K562 (cell line): ENCODE results near the gene HMX1. TPM values are rescaled to one million over a fixed set of nuclear protein-coding genes. Genes with fewer than 3 reads are reported as not detected.

Experiments
- ATAC-seq: fragments of 200-7000 bp; cut with Tn5 transposase; 3 replicates; pipeline ENCODE4 v1.9.1; 2020; ENCODE audit warnings: moderate library complexity
- BruUV-seq: library from RNA; stranded (reverse); fragments of 400-500 nt; replicated peaks from 2 replicates; lab custom pipeline; 2021; lab: Mats Ljungman, UMichigan
- CTCF ChIA-PET: fragments of 300-600 bp; formaldehyde crosslinking; extraction: SDS; loops from one replicate; lab custom pipeline; 2021; ENCODE audit warnings: low intra/inter-chr PET ratio; lab: Yijun Ruan, JAX
- POLR2A ChIA-PET: fragments of 300-600, 350-650 bp; sonication (Branson Sonifier 250); formaldehyde crosslinking; extraction: SDS; loops from one replicate; lab custom pipeline; 2021; ENCODE audit warnings: antibody characterized with exemption, inconsistent platforms; lab: Yijun Ruan, JAX
- DNase-seq, 4 experiments: peaks; one replicate each; pipeline versions ENCODE4 v3.0.0 to v3.0.0-alpha.2; 2011 to 2018; ENCODE audit warnings: low spot score in 3 of 4, mixed read lengths in 3 of 4; ENCODE audit errors: extremely low read depth in 1 of 4
- FAIRE-seq: peaks from 2 replicates; lab custom pipeline; 2011; peaks lifted over from hg19 to GRCh38; lab: Jason Lieb, UNC
- H2AFZ ChIP-seq: 2 replicates; pipeline ENCODE4 v1.6.0; 2011; ENCODE audit warnings: low read depth, low read length, control low read depth, inconsistent platforms
- H3K27ac ChIP-seq: fragments of 200-600 bp; 3 replicates; pipeline ENCODE4 v1.8.0; 2011; ENCODE audit warnings: low read depth, mild to moderate bottlenecking, control low read depth, inconsistent platforms, low read length, moderate library complexity, mixed read lengths; ENCODE audit errors: extremely low read depth
- H3K27me3 ChIP-seq, 2 experiments: fragments of 300-600 bp in 1 of 2; 2 replicates in 1 of 2; 3 replicates in 1 of 2; pipeline versions ENCODE4 v1.6.0 to v1.8.0; 2011; ENCODE audit warnings: inconsistent platforms in 2 of 2, low read length in 2 of 2, mild to moderate bottlenecking in 1 of 2, mixed read lengths in 1 of 2, moderate library complexity in 1 of 2; ENCODE audit not compliant: control insufficient read depth in 2 of 2, insufficient read depth in 2 of 2
- H3K36me3 ChIP-seq: fragments of 300-600 bp; 3 replicates; pipeline ENCODE4 v1.8.0; 2011; ENCODE audit warnings: mild to moderate bottlenecking, low read length, inconsistent platforms; ENCODE audit not compliant: control insufficient read depth, insufficient read depth
- H3K4me1 ChIP-seq, 2 experiments: fragments of 200-600 bp in 1 of 2; replicated peaks in 1 of 2; 2 replicates in 1 of 2; 3 replicates in 1 of 2; pipeline versions ENCODE4 v1.5.1 to v1.8.0; 2011; ENCODE audit warnings: inconsistent platforms in 2 of 2, low read length in 2 of 2, mild to moderate bottlenecking in 1 of 2, mixed read lengths in 1 of 2, moderate library complexity in 1 of 2; ENCODE audit not compliant: control insufficient read depth in 2 of 2, insufficient read depth in 2 of 2
- H3K4me2 ChIP-seq: 2 replicates; pipeline ENCODE4 v1.6.1; 2011; ENCODE audit warnings: low read length, control low read depth, inconsistent platforms, mixed read lengths; ENCODE audit not compliant: insufficient read depth
- H3K4me3 ChIP-seq: fragments of 200-600 bp; sonication (generic), shearing (Covaris generic); 2 replicates; pipeline ENCODE4 v1.5.1; 2016; ENCODE audit warnings: control low read depth, inconsistent platforms
- H3K79me2 ChIP-seq: fragments of 200-600 bp; 3 replicates; pipeline ENCODE4 v1.8.0; 2011; ENCODE audit warnings: low read length, inconsistent platforms; ENCODE audit not compliant: control insufficient read depth, insufficient read depth
- H3K9ac ChIP-seq, 2 experiments: 2 replicates each; pipeline versions ENCODE4 v1.6.0 to v1.6.1; 2011; ENCODE audit warnings: low read depth in 2 of 2, low read length in 2 of 2, control low read depth in 1 of 2, inconsistent platforms in 1 of 2, mild to moderate bottlenecking in 1 of 2, mixed read lengths in 1 of 2; ENCODE audit not compliant: insufficient read depth in 1 of 2
- H3K9me1 ChIP-seq: one replicate; pipeline ENCODE4 v1.6.0; 2011; ENCODE audit warnings: inconsistent platforms, mild to moderate bottlenecking, low read length, moderate library complexity; ENCODE audit not compliant: control insufficient read depth, insufficient read depth
- H3K9me3 ChIP-seq: replicated peaks from 2 replicates; pipeline ENCODE4 v1.5.1; 2011; ENCODE audit warnings: low read depth, low read length, inconsistent platforms; ENCODE audit not compliant: control insufficient read depth, insufficient read depth
- H4K20me1 ChIP-seq: replicated peaks from 2 replicates; pipeline ENCODE4 v1.6.1; 2011; ENCODE audit warnings: low read length, inconsistent platforms, mixed read lengths; ENCODE audit not compliant: control insufficient read depth, insufficient read depth
- EWSR1 ChIP-seq: fragments of 450-650 bp; IDR thresholded peaks from 2 replicates; pipeline ENCODE4 v1.6.1; 2018; ENCODE audit warnings: borderline replicate concordance, mild to moderate bottlenecking, low read depth, moderate library complexity; ENCODE audit not compliant: partially characterized antibody
- POLR2AphosphoS2 ChIP-seq: IDR thresholded peaks from 2 replicates; pipeline ENCODE4 v1.6.1; 2012; ENCODE audit warnings: low read length, improper control_type of control experiment
- PTRF ChIP-seq: fragments of 450-650 bp; IDR thresholded peaks from 2 replicates; pipeline ENCODE4 v1.6.1; 2016; ENCODE audit warnings: mild to moderate bottlenecking, missing genetic modification characterization, missing compliant biosample characterization
- SAFB ChIP-seq: fragments of 200-400 bp; formaldehyde crosslinking; IDR thresholded peaks from 2 replicates; pipeline ENCODE4 v1.6.1; 2017; ENCODE audit warnings: low read depth, low read length, borderline replicate concordance
- SMARCB1 ChIP-seq: IDR thresholded peaks from 2 replicates; pipeline ENCODE4 v1.6.1; 2011; ENCODE audit warnings: improper control_type of control experiment, low read depth; ENCODE audit not compliant: insufficient read length
- XRCC3 ChIP-seq: fragments of 450-650 bp; IDR thresholded peaks from 2 replicates; pipeline ENCODE4 v1.6.1; 2017; ENCODE audit warnings: mild to moderate bottlenecking, moderate library complexity
- ZBED1 ChIP-seq: IDR thresholded peaks from 2 replicates; pipeline ENCODE4 v1.6.1; 2014
- ZKSCAN3 ChIP-seq: fragments of 250-450 bp; sonication (Bioruptor Pico); IDR thresholded peaks from 2 replicates; pipeline ENCODE4 v1.4.0; 2020
- ZNF140 ChIP-seq: fragments of 250-450 bp; sonication (Bioruptor Pico); IDR thresholded peaks from 2 replicates; pipeline ENCODE4 v1.8.0; 2021; ENCODE audit warnings: moderate library complexity, mild to moderate bottlenecking, inconsistent platforms
- ZNF263 ChIP-seq: sonication (generic); formaldehyde crosslinking; IDR thresholded peaks from 2 replicates; pipeline ENCODE4 v1.8.0; 2022; ENCODE audit warnings: mild to moderate bottlenecking, missing genetic modification reagents, borderline replicate concordance
- WGBS: fragments of 100-300 bp; shearing (Covaris generic); methylation state at CpG from one replicate; pipeline ENCODE4 v1.1.6; 2016; ENCODE audit warnings: low coverage, mixed read lengths; ENCODE audit not compliant: insufficient coverage; ENCODE audit errors: missing lambda C conversion rate; 5-methylcytosine and 5-hydroxymethylcytosine counted together
- in situ Hi-C: fragments of 300-500 bp; cut with MboI; formaldehyde crosslinking; loops from 4 replicates; pipeline ENCODE4 v1.15.0; 2018; ENCODE audit warnings: inconsistent platforms, mixed read lengths
- intact Hi-C: fragments of 100-400 bp; cut with micrococcal nuclease; formaldehyde crosslinking; loops from 2 replicates; pipeline ENCODE4 v1.14.2; 2022
- polyA plus RNA-seq, 8 experiments: library from polyadenylated mRNA; depleted of rRNA in 4 of 8; stranded (reverse) in 5 of 8; unstranded in 3 of 8; fragments of >200 nt; fragmentation: Nextera tagmentation in 2 of 8; fragmentation: Illumina TruSeq in 1 of 8; extraction: Ambion mirVana in 2 of 8; extraction: Trizol in 1 of 8; gene quantifications; 2 replicates each; pipeline versions ENCODE4 v1.2.1 to v1.2.3, GENCODE V29; 2011 to 2014; ENCODE audit warnings: inconsistent platforms in 1 of 8, missing spikeins in 1 of 8
- total RNA-seq, 7 experiments: library from RNA; depleted of rRNA in 6 of 7; stranded (reverse); fragments of >200 nt in 6 of 7; fragmentation: Illumina TruSeq in 2 of 7; extraction: Trizol in 2 of 7; gene quantifications; 2 replicates each; pipeline versions ENCODE4 v1.2.1 to v1.2.3, GENCODE V29; 2011 to 2021; ENCODE audit warnings: low replicate concordance in 1 of 7
- TF ChIP-seq, protein P1 (sequence below): sonication (generic); formaldehyde crosslinking; IDR thresholded peaks from 2 replicates; pipeline ENCODE4 v1.8.0; 2022; ENCODE audit warnings: mild to moderate bottlenecking, low read depth, missing genetic modification reagents
- TF ChIP-seq, protein P2 (sequence below): fragments of 450-650 bp; IDR thresholded peaks from 2 replicates; pipeline ENCODE4 v1.6.1; 2016
- TF ChIP-seq, protein P3 (sequence below): sonication (generic); formaldehyde crosslinking; IDR thresholded peaks from 2 replicates; pipeline ENCODE4 v1.8.0; 2022; ENCODE audit warnings: mild to moderate bottlenecking, missing genetic modification reagents

The HMX1 gene
- total and polyA plus RNA-seq, 9 of the 15 experiments (the other 6 are each of a cell fraction or from before 2014, with no cell fraction given), result not detected

DNA sequence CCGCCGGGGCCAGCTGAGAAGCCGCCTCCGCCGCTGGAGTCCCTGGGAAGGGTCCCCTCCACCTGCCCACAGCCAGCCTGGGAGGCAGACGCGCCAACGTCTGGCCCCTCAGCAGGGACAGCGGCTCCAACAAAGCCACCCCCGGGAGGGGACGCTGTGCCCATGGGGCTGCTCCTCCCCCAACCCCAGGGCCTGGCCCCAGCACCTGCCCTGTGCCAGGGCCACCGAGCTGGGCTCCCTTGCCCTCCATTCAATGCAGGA, 6.1 kb upstream of the HMX1 start:
- Histone ChIP-seq H4K20me1 (no peaks in the 10 kb centered on the region; the same call in 1 of the 2 replicates), H3K9me3 (no peaks in the 10 kb centered on the region), H2AFZ (no peak overlapping the region), H3K9ac (no peak overlapping the region), H3K4me3 (no peak overlapping the region), H3K79me2 (no peaks in the 10 kb centered on the region), H3K9me1 (no peaks in the 10 kb centered on the region), H3K4me1 (no peaks in the 10 kb centered on the region), H3K36me3 (no peaks in the 10 kb centered on the region), H3K4me2 (no peak overlapping the region), H3K27me3 (peaks cover 0 to 45% of the 10 kb centered on the region in 2 experiments; a peak in 2 of 5 replicates), H3K27ac (no peak overlapping the region)
- FAIRE-seq (no peak), ATAC-seq (no peak), DNase-seq (no peak)
- intact Hi-C loops, result no loop called here
- ChIA-PET POLR2A (no interaction called here), CTCF (no interaction called here)
- WGBS, result 2% methylated on average over 11 of the region's 12 CpGs
- no TSS peak for BruUV-seq
- TF ChIP-seq POLR2AphosphoS2 (no peak), ZNF140 (CRISPR knock-in tag) (no peak), PTRF (tag) (no peak)
- in situ Hi-C loops, result no loop called here

DNA sequence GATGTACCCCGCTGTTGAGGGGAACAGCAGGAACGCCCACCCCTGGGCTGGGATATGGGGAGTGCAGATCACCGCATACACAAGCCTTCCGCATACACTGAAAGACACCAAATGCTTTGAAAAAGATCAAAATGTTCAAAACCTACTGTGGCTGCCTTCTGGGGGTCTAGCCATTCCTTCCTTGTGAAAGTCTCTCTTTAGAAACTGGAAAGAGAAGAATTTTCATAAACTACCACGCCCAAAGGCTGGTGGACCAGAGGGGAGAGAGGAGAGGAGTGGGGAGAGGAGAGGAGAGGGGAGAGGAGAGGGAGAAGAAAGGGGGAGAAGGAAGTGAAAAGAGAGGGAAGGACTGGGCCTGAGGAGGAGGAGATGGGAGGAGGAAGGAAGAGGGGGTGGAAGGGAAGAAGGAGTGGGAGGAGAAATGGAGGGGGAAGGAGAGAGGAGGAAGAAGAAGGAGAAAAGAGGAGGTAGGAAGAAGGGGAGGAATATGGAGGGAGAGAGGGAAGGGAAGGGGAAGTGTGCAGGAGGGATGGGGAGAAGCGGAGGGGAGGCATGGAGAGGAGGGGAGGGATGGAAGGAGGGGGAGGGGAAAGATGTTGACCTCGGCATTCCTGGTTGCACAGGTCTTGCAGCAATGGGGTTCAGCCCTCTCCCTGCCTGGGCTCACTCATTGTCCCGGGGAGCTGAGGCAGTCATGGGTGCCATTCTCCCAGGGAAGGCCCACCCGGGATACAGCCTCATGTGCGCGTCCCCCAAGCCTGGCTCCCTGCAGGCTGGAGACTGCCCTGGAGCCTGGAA, 5.5 kb upstream of the HMX1 start:
- Histone ChIP-seq H3K27me3 (peaks cover 0 to 45% of the 10 kb centered on the region in 2 experiments; a peak in 2 of 5 replicates), H3K9ac (no peak overlapping the region), H3K36me3 (no peaks in the 10 kb centered on the region), H3K27ac (no peak overlapping the region), H3K4me1 (no peaks in the 10 kb centered on the region), H3K9me3 (no peaks in the 10 kb centered on the region), H3K9me1 (no peaks in the 10 kb centered on the region), H3K4me3 (no peak overlapping the region), H4K20me1 (no peaks in the 10 kb centered on the region; the same call in 1 of the 2 replicates), H3K4me2 (no peak overlapping the region), H3K79me2 (no peaks in the 10 kb centered on the region), H2AFZ (no peak overlapping the region)
- intact Hi-C loops, result no loop called here
- WGBS, result 6% methylated on average over 6 of the region's 11 CpGs
- POLR2A ChIA-PET, result no interaction called here
- no peak for FAIRE-seq
- BruUV-seq, result no TSS peak
- in situ Hi-C loops, result no loop called here
- ATAC-seq, result no peak
- no peak for DNase-seq
- CTCF ChIA-PET, result no interaction called here
- TF ChIP-seq SMARCB1, result no peak
- TF ChIP-seq ZNF263 (CRISPR knock-in tag), result no peak
- no peak for TF ChIP-seq ZBED1
- TF ChIP-seq, protein P1, sequence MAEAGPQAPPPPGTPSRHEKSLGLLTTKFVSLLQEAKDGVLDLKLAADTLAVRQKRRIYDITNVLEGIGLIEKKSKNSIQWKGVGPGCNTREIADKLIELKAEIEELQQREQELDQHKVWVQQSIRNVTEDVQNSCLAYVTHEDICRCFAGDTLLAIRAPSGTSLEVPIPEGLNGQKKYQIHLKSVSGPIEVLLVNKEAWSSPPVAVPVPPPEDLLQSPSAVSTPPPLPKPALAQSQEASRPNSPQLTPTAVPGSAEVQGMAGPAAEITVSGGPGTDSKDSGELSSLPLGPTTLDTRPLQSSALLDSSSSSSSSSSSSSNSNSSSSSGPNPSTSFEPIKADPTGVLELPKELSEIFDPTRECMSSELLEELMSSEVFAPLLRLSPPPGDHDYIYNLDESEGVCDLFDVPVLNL (CRISPR knock-in tag), result no peak
- no peak for TF ChIP-seq EWSR1
- no peak for TF ChIP-seq XRCC3
- TF ChIP-seq, protein P2, sequence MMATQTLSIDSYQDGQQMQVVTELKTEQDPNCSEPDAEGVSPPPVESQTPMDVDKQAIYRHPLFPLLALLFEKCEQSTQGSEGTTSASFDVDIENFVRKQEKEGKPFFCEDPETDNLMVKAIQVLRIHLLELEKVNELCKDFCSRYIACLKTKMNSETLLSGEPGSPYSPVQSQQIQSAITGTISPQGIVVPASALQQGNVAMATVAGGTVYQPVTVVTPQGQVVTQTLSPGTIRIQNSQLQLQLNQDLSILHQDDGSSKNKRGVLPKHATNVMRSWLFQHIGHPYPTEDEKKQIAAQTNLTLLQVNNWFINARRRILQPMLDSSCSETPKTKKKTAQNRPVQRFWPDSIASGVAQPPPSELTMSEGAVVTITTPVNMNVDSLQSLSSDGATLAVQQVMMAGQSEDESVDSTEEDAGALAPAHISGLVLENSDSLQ, result no peak
- no peak for TF ChIP-seq SAFB
- no peak for TF ChIP-seq ZKSCAN3
- TF ChIP-seq, protein P3, sequence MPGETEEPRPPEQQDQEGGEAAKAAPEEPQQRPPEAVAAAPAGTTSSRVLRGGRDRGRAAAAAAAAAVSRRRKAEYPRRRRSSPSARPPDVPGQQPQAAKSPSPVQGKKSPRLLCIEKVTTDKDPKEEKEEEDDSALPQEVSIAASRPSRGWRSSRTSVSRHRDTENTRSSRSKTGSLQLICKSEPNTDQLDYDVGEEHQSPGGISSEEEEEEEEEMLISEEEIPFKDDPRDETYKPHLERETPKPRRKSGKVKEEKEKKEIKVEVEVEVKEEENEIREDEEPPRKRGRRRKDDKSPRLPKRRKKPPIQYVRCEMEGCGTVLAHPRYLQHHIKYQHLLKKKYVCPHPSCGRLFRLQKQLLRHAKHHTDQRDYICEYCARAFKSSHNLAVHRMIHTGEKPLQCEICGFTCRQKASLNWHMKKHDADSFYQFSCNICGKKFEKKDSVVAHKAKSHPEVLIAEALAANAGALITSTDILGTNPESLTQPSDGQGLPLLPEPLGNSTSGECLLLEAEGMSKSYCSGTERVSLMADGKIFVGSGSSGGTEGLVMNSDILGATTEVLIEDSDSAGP, result no peak
